GM06990 (cell line): ENCODE measurements around the gene FAM149B1.

Experiments used
- DNase-seq: peaks from one replicate; pipeline ENCODE4 v3.0.0-alpha.2; 2011; ENCODE audit not compliant: insufficient read length; ENCODE audit errors: extremely low read depth
- H3K27me3 ChIP-seq: replicated peaks from 2 replicates; pipeline ENCODE4 v1.6.0; 2011; ENCODE audit warnings: low read length; ENCODE audit not compliant: control insufficient read depth, insufficient read depth
- H3K36me3 ChIP-seq: 2 replicates; pipeline ENCODE4 v1.5.1; 2011; ENCODE audit warnings: low read length; ENCODE audit not compliant: control insufficient read depth, insufficient read depth
- H3K4me3 ChIP-seq: replicated peaks from 2 replicates; pipeline ENCODE4 v1.5.1; 2011; ENCODE audit warnings: low read depth, mild to moderate bottlenecking, control low read depth, low read length
- TF ChIP-seq, protein P1 (sequence below): IDR thresholded peaks from 2 replicates; pipeline ENCODE4 v1.5.1; 2011; ENCODE audit warnings: low read length, control low read depth, mild to moderate bottlenecking, inconsistent platforms; ENCODE audit not compliant: insufficient read depth, poor library complexity, severe bottlenecking

FAM149B1 gene

DNA sequence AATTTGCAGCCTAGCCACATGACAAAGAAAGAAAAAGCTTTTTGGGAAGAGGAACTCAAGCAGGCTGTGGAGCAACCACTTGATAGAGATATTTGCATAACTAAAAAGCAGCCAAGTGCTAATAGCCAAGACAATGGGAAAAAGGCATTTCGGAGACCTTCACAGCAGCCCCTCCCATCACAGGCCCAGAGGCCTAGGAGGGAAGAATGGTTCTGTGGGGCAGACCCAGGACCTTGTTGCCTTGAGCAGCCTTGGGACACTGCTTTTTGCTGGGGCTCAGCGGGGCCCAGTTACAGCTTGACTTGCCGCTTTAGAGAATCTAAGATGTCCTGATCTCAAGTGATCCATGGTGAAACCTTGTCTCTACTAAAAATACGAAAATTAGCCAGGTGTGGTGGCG, 38.5 kb downstream of the FAM149B1 start:
- DNase-seq, result no peak
- Histone ChIP-seq H3K27me3 (no peaks in the 10 kb centered on the region), H3K4me3 (no peak overlapping the region), H3K36me3 (no peaks in the 10 kb centered on the region; the same call in 1 of the 2 replicates)
- TF ChIP-seq, protein P1, sequence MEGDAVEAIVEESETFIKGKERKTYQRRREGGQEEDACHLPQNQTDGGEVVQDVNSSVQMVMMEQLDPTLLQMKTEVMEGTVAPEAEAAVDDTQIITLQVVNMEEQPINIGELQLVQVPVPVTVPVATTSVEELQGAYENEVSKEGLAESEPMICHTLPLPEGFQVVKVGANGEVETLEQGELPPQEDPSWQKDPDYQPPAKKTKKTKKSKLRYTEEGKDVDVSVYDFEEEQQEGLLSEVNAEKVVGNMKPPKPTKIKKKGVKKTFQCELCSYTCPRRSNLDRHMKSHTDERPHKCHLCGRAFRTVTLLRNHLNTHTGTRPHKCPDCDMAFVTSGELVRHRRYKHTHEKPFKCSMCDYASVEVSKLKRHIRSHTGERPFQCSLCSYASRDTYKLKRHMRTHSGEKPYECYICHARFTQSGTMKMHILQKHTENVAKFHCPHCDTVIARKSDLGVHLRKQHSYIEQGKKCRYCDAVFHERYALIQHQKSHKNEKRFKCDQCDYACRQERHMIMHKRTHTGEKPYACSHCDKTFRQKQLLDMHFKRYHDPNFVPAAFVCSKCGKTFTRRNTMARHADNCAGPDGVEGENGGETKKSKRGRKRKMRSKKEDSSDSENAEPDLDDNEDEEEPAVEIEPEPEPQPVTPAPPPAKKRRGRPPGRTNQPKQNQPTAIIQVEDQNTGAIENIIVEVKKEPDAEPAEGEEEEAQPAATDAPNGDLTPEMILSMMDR, result no peak

DNA sequence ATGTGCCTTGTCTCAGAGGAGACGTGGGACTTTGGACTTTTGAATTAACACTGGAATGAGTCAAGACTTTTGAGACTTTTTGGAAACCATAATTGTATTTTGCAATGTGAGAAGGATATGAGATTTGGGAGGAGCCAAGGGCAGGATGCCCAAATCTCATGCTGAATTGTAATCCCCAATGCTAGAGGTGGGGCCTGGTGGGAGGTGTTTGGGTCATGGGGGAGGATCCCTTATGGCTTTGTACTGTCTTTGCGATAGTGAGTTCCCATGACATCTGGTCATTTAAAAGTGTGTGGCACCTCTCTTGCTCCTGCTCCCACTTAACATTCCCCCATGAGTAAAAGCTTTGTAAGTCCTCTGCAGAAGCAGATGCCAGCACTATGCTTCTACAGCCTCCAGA, 40.0 kb downstream of the FAM149B1 start:
- Histone ChIP-seq H3K36me3 (no peaks in the 10 kb centered on the region; the same call in 1 of the 2 replicates), H3K4me3 (no peak overlapping the region), H3K27me3 (no peaks in the 10 kb centered on the region)
- TF ChIP-seq, protein P1, result no peak
- DNase-seq, result no peak

DNA sequence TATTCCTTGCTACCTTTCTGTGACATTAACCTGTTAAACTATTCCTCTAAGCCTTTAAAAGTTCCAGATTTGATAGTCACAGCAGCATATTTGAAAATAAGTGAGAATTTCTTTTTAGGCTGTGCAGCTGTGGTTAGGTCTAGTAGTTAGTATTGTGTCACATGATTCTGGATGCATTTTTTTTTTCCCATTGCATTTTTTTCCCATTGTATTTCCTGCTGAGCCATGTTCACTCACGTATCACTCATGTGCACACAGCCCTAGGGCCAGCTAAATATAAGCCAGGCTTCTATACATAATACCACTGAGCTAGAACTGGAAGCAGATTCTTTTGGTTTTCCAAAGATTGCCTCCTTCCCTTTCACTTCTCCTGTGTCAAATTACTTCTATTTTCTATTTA, 41.8 kb downstream of the FAM149B1 start:
- no peak for DNase-seq
- H3K4me3 ChIP-seq, result no peak overlapping the region
- H3K36me3 ChIP-seq, result no peaks in the 10 kb centered on the region; the same call in 1 of the 2 replicates
- TF ChIP-seq, protein P1, result no peak
- H3K27me3 ChIP-seq, result no peaks in the 10 kb centered on the region

DNA sequence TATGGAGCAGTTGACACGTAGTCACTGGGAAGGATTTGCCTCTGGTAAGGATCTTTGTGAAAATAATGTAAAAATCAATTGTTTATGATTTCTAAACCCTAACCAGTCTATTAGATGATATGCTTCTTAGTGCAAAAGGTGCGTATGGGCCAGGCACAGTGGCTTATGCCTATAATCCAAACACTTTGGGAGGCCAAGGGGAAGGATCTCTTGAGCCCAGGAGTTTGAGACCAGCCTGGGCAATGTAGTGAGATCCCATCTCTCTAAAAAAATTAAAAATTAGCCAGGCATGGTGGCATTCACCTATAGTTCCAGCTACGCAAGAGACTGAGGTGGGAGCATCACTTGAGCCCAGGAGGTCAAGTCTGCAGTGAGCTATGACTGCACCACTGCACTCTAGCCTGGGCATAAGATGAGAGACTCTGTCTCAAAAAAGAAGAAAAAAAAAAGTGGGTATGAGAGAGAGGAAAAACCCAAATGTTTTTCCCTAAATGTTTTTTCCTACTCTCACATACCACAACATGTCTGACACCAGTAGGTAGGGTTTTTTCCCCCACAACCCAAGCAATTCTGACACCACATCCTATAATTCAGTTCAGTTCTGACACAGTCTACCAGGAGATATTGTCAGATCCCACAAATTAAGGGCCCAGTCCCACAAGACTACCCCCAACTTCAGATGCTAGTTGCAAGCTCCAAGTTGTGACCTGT, 42.6 kb downstream of the FAM149B1 start:
- TF ChIP-seq, protein P1, result no peak
- no peaks in the 10 kb centered on the region for H3K27me3 ChIP-seq
- H3K4me3 ChIP-seq, result no peak overlapping the region
- H3K36me3 ChIP-seq, result no peaks in the 10 kb centered on the region; the same call in 1 of the 2 replicates
- no peak for DNase-seq

DNA sequence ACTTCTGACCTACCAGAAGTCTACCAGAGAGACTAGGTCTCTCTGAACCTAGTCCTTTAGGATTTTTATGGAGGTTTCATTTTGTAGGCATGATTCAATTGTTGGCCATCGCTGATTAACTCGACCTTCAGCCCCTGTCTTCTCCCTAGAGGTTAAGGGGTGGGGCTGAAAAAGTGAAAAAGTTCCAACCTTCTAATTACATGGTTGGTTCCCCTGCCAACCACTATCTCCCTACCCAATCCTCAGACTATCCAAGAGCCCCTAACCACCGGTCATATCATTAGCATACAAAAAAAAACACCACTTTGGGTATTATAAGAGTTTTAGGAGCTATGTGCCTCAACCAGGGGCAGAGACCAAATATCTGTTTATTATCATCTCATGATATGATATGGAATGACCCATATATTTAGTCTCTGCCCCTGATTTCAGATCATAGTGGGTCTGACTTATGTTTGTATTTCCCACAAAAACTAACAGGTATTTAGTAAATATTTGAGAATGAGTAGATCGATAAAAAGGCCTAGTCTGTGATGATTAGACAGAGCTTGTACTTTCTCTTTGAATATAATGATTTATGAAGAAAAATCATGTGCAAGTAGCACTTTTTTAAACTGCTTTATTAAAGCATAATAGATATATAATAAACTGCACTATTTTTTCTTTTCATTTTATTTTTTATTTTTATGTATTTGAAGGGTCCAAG, 43.3 kb downstream of the FAM149B1 start:
- Histone ChIP-seq H3K27me3 (no peaks in the 10 kb centered on the region), H3K4me3 (no peak overlapping the region), H3K36me3 (no peaks in the 10 kb centered on the region; the same call in 1 of the 2 replicates)
- TF ChIP-seq, protein P1, result no peak
- no peak for DNase-seq

DNA sequence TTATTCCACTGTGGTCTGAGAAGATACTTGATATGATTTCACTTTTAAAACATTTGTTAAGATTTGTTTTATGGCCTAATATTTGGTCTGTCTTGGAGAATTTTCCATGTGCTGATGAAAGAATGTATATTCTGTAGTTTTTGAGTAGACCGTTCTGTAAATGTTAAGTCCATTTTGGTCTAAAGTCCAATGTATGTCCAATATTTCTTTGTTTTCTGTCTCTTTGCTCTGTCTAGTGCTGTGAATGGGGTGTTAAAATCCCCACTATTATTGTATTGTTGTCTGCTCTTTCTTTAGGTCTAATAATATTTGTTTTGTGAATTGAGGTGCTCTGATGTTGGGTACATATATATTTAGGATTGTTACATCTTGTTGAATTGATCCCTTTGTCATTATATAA, 47.8 kb downstream of the FAM149B1 start:
- Histone ChIP-seq H3K4me3 (no peak overlapping the region), H3K27me3 (no peaks in the 10 kb centered on the region), H3K36me3 (peaks cover 2% of the 10 kb centered on the region)
- DNase-seq, result no peak
- TF ChIP-seq, protein P1, result no peak
